AG04449 (cell line): ENCODE data around the gene GHRHR.

Source experiments
- CTCF ChIA-PET: fragments of 350-600 bp; formaldehyde crosslinking; extraction: SDS; loops from one replicate; lab custom pipeline; 2021; ENCODE audit warnings: antibody characterized with exemption; lab: Yijun Ruan, JAX
- POLR2A ChIA-PET: fragments of 400-600, 350-600 bp; formaldehyde crosslinking; extraction: SDS; loops from one replicate; lab custom pipeline; 2020; ENCODE audit warnings: antibody characterized with exemption, inconsistent platforms; lab: Yijun Ruan, JAX
- DNase-seq: peaks from one replicate; pipeline ENCODE4 v3.0.0-alpha.2; 2010; ENCODE audit warnings: low read depth, low spot score
- H3K4me3 ChIP-seq: 2 replicates; pipeline ENCODE4 v1.5.1; 2011; ENCODE audit warnings: low read depth, mild to moderate bottlenecking, control low read depth, low read length
- CTCF ChIP-seq: IDR thresholded peaks from one replicate; pipeline ENCODE4 v1.5.1; 2011; ENCODE audit warnings: mild to moderate bottlenecking, moderate library complexity, low read length, control low read depth, inconsistent platforms; ENCODE audit not compliant: insufficient read depth; ENCODE audit errors: missing control alignments

The GHRHR gene

DNA sequence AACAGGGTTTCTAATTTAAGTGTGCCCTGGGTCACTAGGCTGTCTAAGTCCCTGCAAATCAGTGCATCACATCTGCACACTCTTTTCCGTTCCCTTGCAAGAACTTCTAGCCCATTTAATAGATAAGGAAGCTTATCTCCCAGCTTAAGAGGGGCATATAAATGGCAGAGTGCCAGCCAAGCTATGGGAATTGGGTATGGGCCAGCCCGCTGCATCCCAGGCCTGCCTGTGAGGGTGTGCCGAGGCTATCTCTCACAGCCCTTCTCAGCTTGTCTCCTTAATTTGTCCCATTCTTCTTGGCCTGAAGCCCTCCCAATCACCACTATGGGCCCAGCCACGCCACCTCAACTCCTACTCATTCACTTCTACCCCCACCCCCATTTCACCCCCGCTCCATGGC lies 37.4 kb upstream of the GHRHR start:
- no peak overlapping the region for H3K4me3 ChIP-seq
- ChIA-PET POLR2A (no interaction called here), CTCF (interaction anchor here (0.6 to 1.9 kb wide), 3 partner anchors 12 to 124 kb away, joined by 3 to 9 read pairs (median 3); no protein-coding TSS in a partner anchor)
- no peak for TF ChIP-seq CTCF
- DNase-seq, result no peak

DNA sequence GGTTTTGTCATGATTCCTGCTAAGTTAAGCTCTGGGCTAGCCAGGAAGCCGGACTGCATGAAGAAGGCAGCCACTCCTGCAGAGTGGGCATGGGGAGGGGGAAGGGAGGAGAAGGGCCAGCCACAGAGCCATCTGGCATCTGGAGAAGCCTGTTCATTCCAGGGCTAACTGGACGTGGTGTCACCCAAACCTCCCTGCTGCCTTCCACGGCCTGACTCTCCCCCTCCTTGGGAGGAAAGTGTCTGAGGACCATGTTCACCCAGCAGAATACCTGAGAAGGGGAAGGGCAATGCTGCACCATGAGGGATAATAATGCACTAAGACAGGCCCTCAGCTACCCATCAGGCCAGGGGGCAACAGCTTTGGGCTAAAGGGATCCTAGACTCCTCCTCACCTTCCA lies 36.7 kb upstream of the GHRHR start:
- H3K4me3 ChIP-seq, result no peak overlapping the region
- TF ChIP-seq CTCF, result no peak
- POLR2A ChIA-PET, result no interaction called here
- CTCF ChIA-PET, result interaction anchor here (1.1 to 1.9 kb wide), 2 partner anchors 11 to 125 kb away, joined by 3 to 9 read pairs; no protein-coding TSS in a partner anchor
- no peak for DNase-seq

DNA sequence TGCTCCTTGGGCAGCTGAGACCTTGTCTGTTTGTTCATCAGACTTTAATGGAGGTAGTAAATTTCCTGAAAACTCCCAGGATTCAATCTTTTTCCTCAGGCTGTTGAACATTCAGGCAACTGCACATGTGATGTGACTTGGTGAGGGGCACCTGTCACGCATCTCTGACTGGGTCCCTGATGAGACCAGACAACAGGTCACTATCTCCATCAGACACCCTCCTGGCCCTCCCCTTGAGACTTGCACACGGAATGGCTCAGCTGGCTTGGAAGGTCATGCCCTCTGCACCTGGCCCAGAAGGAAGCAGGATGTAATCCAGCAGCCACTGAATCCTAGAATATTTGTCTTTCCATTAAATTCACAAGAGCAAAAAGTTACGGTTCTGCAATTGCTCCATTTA lies 36.2 kb upstream of the GHRHR start:
- CTCF ChIA-PET, result interaction anchor here (1.9 kb wide), 1 partner anchor 11 kb away, joined by 9 read pairs; no protein-coding TSS in a partner anchor
- H3K4me3 ChIP-seq, result no peak overlapping the region
- POLR2A ChIA-PET, result no interaction called here
- TF ChIP-seq CTCF, result no peak
- DNase-seq, result no peak

DNA sequence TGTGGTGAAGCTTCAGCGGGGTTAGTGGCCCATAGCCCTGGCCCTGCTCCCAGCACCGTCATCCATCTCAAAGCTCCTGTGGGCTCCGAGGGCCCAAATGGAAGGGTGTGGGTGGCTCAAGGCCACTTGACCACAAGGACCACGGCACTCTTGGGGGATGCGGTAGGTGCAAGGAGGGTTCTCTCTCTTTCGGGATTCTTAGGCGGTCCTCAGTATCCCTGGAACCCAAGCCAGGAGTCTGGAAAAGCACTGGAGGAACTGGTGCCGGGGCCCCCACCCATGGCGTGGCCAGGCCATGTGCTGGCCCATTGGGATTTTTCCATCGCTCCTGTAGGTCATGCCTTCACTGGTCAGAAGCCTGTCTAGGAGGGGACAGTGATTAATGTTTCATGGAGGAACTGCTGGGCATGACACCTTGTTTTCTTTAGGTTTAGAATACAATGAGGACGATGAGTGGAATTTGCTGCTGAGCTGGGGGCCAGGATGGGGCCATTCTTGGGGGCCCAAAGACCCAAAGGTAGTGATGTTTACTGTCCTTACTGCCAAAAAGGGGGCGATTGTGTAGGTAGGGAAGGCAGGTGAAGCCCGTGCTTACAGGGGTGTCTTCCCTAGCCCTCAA lies 35.4 kb upstream of the GHRHR start:
- no peak for TF ChIP-seq CTCF
- ChIA-PET CTCF (interaction anchor here (1.0 to 3.0 kb wide), 3 partner anchors 10 to 56 kb away, joined by 3 to 45 read pairs (median 9); no protein-coding TSS in a partner anchor), POLR2A (no interaction called here)
- no peak for DNase-seq
- no peak overlapping the region for H3K4me3 ChIP-seq

DNA sequence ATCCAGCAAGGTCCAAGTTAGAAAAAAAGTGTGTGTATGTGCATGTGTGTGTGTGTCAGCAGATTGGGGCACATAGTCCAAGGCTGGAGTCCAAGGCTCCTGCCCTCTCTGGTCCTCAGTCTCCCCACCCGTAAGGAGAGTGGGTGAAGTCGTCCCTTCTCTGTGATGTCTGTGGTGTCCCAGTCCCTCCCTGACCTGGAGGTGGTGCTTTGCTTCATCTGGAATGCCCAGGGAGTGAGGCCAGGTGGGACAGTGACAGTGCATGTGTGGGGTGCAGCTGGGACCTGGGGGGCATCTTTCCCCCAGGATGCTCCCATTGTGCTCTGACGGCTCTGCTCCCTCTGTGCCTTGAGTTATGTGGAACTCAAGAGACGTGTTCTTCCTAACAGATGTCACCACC lies 34.1 kb upstream of the GHRHR start:
- no peak for TF ChIP-seq CTCF
- ChIA-PET CTCF (interaction anchor here (1.0 to 3.0 kb wide), 4 partner anchors 9 to 196 kb away, joined by 3 to 45 read pairs (median 6); no protein-coding TSS in a partner anchor), POLR2A (no interaction called here)
- no peak overlapping the region for H3K4me3 ChIP-seq
- no peak for DNase-seq

GRCh38 chr7:30930621-30931020 lies 33.1 kb upstream of the GHRHR start:
- DNase-seq, result no peak
- H3K4me3 ChIP-seq, result no peak overlapping the region
- ChIA-PET CTCF (interaction anchor here (1.1 to 3.0 kb wide), 4 partner anchors 8 to 192 kb away, joined by 5 to 45 read pairs (median 7); no protein-coding TSS in a partner anchor), POLR2A (no interaction called here)
- TF ChIP-seq CTCF, result no peak
